ENCODE data around the gene CTRB1. TPM values are rescaled to one million over a fixed set of nuclear protein-coding genes. Genes with fewer than 3 reads are reported as not detected.

The CTRB1 gene
- total and polyA plus RNA-seq, 4 donors = 0.24 TPM; not detected in 3

DNA sequence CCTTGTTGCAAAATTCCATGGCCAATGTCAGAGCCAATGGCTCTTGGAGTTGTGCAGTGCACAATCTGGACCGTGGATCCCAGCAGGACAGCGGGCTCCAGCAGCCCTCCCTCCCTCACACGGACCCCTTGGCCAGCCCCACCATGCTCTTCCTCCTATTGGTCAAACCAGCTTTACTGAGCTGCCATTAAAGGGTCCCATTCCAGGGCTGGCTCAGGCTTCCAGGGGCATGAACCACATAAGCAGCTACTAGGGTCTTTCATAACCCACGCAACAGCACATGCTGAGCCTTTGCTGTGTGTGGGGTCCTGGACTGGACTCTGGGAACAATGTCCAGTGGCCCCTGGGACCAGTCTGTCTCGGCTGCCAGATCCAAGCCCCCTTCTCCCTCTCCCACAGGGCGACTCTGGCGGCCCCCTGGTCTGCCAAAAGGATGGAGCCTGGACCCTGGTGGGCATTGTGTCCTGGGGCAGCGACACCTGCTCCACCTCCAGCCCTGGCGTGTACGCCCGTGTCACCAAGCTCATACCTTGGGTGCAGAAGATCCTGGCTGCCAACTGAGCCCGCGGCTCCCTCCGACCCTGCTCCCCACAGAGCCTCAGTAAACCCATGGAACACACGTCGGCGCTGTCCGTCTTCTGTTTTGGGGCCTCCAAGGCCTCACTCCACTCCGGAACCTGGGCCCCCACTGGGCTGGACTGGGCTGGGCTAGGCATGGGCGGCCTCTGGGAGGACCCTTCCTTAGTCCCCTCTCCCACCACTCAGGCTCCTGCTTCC lies 5.7 kb downstream of the CTRB1 start:
- Histone ChIP-seq H3K4me1 (ENCODE audit: control insufficient read depth, insufficient read depth, low read length) (peaks cover 7% of the 10 kb centered on the region), H3K4me3 (ENCODE audit: low read depth, low read length) (no peak overlapping the region), H3K9me3 (ENCODE audit: control insufficient read depth, insufficient read depth, low read length) (no peaks in the 10 kb centered on the region), H3K36me3 (ENCODE audit: control insufficient read depth, insufficient read depth, low read length) (peaks cover 30% of the 10 kb centered on the region), H3K27me3 (ENCODE audit: control insufficient read depth, insufficient read depth, low read length) (no peaks in the 10 kb centered on the region), H3K27ac (ENCODE audit: low read depth, low read length) (no peak overlapping the region)
- 85% methylated on average over 19 of the region's 20 CpGs for WGBS (ENCODE audit: insufficient coverage)
- no peak for DNase-seq (ENCODE audit: low read depth in 4 of 6, low spot score in 6 of 6)

- no peak for DNase-seq (ENCODE audit: low read depth in 4 of 6, low spot score in 6 of 6)
- no peaks in the 10 kb centered on the region for H3K27me3 ChIP-seq (ENCODE audit: control insufficient read depth, insufficient read depth, low read length)
- peaks cover 7% of the 10 kb centered on the region for H3K4me1 ChIP-seq (ENCODE audit: control insufficient read depth, insufficient read depth, low read length)
- WGBS (ENCODE audit: insufficient coverage) = 77% methylated on average over 9 of the region's 12 CpGs
- no peak overlapping the region for H3K27ac ChIP-seq (ENCODE audit: low read depth, low read length)
- no peaks in the 10 kb centered on the region for H3K9me3 ChIP-seq (ENCODE audit: control insufficient read depth, insufficient read depth, low read length)
- H3K4me3 ChIP-seq (ENCODE audit: low read depth, low read length) = no peak overlapping the region
- H3K36me3 ChIP-seq (ENCODE audit: control insufficient read depth, insufficient read depth, low read length) = peaks cover 36% of the 10 kb centered on the region
Measured at GRCh38 chr16:75225092-75225491, 6.3 kb downstream of the CTRB1 start.

- H3K4me1 ChIP-seq (ENCODE audit: control insufficient read depth, insufficient read depth, low read length) = peaks cover 7% of the 10 kb centered on the region
- WGBS (ENCODE audit: insufficient coverage) = 91% methylated on average over 18 of the region's 26 CpGs
- peaks cover 42% of the 10 kb centered on the region for H3K36me3 ChIP-seq (ENCODE audit: control insufficient read depth, insufficient read depth, low read length)
- no peak for DNase-seq (ENCODE audit: low read depth in 4 of 6, low spot score in 6 of 6)
- H3K4me3 ChIP-seq (ENCODE audit: low read depth, low read length) = no peak overlapping the region
- no peaks in the 10 kb centered on the region for H3K9me3 ChIP-seq (ENCODE audit: control insufficient read depth, insufficient read depth, low read length)
- H3K27ac ChIP-seq (ENCODE audit: low read depth, low read length) = no peak overlapping the region
- H3K27me3 ChIP-seq (ENCODE audit: control insufficient read depth, insufficient read depth, low read length) = no peaks in the 10 kb centered on the region
Measured at GRCh38 chr16:75225678-75226515, 7.1 kb downstream of the CTRB1 start.

DNA sequence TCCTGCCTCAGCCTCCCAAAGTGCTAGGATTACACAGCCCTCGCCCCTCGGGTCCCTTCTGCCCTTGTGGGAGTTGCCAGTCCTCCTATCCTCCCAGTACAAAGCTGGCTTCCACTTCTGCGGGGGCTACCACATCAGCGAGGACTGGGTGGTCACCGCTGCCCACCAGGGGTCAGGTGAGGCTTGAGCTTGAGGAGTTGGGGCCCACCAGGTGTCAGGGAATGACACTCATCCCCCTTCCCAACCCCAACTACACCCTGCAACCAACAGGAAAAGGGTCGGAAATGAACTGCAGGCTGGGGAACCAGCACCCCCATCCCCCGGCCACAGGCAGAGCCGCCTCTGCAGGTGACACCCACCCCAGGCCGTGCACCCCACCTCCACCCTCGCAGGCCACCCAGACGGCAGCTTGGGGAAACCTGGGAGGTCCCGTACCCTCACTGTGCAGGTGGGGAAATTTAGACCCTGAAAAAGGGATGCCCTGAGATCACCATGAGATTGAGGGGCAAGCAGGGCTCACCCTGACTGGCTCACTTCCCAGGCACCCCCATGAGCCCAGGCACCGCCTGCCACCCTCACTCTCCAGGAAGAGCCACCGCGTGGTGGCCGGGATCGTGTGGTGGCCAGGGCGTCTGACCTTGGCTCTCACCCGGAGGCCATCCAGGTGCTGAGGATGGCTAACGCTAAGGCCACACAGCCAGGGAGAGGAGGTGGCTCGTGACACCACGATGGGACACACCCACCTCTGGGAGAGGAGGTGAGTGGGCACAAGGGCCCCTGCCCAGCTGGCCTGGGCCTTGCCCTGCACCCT lies 8.0 kb downstream of the CTRB1 start:
- DNase-seq (ENCODE audit: low read depth in 4 of 6, low spot score in 6 of 6) = no peak
- WGBS (ENCODE audit: insufficient coverage) = 84% methylated on average over 13 of the region's 22 CpGs
- Histone ChIP-seq H3K4me3 (ENCODE audit: low read depth, low read length) (no peak overlapping the region), H3K9me3 (ENCODE audit: control insufficient read depth, insufficient read depth, low read length) (no peaks in the 10 kb centered on the region), H3K4me1 (ENCODE audit: control insufficient read depth, insufficient read depth, low read length) (peaks cover 7% of the 10 kb centered on the region), H3K27ac (ENCODE audit: low read depth, low read length) (no peak overlapping the region), H3K27me3 (ENCODE audit: control insufficient read depth, insufficient read depth, low read length) (no peaks in the 10 kb centered on the region), H3K36me3 (ENCODE audit: control insufficient read depth, insufficient read depth, low read length) (peaks cover 45% of the 10 kb centered on the region)

- DNase-seq (ENCODE audit: low read depth in 4 of 6, low spot score in 6 of 6) = no peak
- no peaks in the 10 kb centered on the region for H3K27me3 ChIP-seq (ENCODE audit: control insufficient read depth, insufficient read depth, low read length)
- H3K36me3 ChIP-seq (ENCODE audit: control insufficient read depth, insufficient read depth, low read length) = peaks cover 50% of the 10 kb centered on the region
- H3K4me3 ChIP-seq (ENCODE audit: low read depth, low read length) = no peak overlapping the region
- WGBS (ENCODE audit: insufficient coverage) = 83% methylated on average over 17 of the region's 18 CpGs
- H3K27ac ChIP-seq (ENCODE audit: low read depth, low read length) = no peak overlapping the region
- H3K9me3 ChIP-seq (ENCODE audit: control insufficient read depth, insufficient read depth, low read length) = no peaks in the 10 kb centered on the region
- H3K4me1 ChIP-seq (ENCODE audit: control insufficient read depth, insufficient read depth, low read length) = peaks cover 3% of the 10 kb centered on the region
Measured at GRCh38 chr16:75227361-75228142, 8.8 kb downstream of the CTRB1 start.

DNA sequence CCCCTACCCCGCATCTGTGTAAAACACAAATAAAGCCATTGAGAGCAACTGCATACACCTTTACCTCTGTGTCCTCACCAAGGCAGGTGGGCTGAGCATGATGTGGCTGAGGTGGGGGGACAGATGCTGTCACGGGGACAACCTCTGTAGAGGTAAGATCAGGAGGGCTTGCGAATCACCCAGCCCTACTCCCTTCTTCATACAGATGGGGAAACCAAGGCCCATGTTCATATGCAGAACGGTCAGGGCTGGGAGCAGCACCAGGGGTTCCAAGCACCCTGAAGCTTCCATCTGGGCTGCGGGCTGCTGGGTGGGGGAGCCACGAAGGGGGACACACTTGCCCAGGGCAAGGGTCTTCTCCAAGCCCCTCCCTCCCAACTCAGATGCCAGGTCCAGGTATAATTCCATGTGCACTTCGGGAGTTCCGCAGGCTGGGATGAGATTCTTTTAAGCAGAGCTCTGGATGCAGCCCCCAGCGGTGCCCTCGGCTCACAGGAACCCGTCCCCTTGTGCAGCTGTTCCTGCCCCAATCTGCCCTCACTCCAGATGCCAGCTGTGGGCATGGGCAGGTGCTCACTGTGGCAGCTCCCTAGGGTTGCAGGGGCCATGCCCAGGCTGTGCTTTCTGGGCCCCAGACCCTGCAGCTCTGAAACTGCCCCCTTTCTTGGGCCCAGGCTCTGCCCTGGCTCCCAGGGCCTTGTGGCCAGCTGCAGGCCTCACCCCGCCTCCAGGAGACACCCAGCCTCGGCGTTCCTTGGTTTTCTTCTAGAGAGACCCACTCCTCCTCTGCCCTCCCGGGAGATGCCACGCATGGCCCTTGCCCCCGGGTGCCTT lies 9.6 kb downstream of the CTRB1 start:
- no peak for DNase-seq (ENCODE audit: low read depth in 4 of 6, low spot score in 6 of 6)
- Histone ChIP-seq H3K9me3 (ENCODE audit: control insufficient read depth, insufficient read depth, low read length) (no peaks in the 10 kb centered on the region), H3K4me3 (ENCODE audit: low read depth, low read length) (no peak overlapping the region), H3K27me3 (ENCODE audit: control insufficient read depth, insufficient read depth, low read length) (no peaks in the 10 kb centered on the region), H3K27ac (ENCODE audit: low read depth, low read length) (no peak overlapping the region), H3K4me1 (ENCODE audit: control insufficient read depth, insufficient read depth, low read length) (peaks cover 4% of the 10 kb centered on the region), H3K36me3 (ENCODE audit: control insufficient read depth, insufficient read depth, low read length) (peaks cover 58% of the 10 kb centered on the region)
- WGBS (ENCODE audit: insufficient coverage) = 90% methylated on average over 10 of the region's 17 CpGs

DNA sequence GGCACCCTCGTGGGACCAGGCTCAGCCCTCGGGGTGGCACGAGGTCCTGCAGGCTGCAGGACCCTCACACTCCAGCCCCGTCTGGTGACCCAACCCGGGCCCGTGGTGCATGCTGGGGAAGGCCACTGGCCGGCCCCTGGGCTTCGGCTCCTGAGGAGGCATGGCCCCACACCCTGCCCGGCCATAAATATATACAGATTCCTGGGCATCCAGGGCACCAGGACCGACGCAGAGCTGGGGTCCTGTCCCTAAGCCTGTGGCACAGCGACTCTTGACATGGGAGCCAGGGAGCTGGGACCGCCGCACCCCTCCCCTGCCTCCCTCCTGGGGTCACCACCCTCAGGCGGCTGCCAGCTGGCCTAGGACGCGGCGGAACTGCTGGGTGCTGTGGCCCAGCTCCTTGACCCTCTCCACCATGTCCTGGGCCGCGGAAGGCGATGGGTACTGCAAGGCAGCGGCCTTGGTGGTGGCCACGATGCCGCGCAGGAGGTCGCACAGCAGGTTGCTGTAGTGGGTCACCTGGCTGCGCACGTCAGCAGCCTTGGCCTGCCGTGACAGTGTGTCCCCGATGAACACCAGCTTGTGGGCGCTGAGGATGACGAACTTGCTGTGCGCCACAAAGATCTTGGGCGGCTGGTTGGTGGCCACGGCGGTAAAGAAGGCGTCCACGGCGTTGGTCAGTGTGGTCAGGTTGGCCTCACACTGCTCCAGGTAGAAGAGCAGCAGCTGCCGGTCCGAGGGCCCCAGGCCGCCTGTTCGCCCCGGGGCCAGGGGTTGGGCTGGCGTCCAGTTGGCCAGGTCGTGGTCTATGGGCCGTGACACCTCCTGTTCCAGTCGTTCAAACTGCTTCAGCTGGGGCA lies 10.6 kb downstream of the CTRB1 start:
- peaks cover 68% of the 10 kb centered on the region for H3K36me3 ChIP-seq (ENCODE audit: control insufficient read depth, insufficient read depth, low read length)
- H3K9me3 ChIP-seq (ENCODE audit: control insufficient read depth, insufficient read depth, low read length) = no peaks in the 10 kb centered on the region
- no peak overlapping the region for H3K27ac ChIP-seq (ENCODE audit: low read depth, low read length)
- WGBS (ENCODE audit: insufficient coverage) = 95% methylated on average over 48 of the region's 48 CpGs
- no peak overlapping the region for H3K4me3 ChIP-seq (ENCODE audit: low read depth, low read length)
- peaks cover 11% of the 10 kb centered on the region for H3K4me1 ChIP-seq (ENCODE audit: control insufficient read depth, insufficient read depth, low read length)
- no peaks in the 10 kb centered on the region for H3K27me3 ChIP-seq (ENCODE audit: control insufficient read depth, insufficient read depth, low read length)
- DNase-seq (ENCODE audit: low read depth in 4 of 6, low spot score in 6 of 6) = no peak
